Fibroblast of skin of scalp (primary cell): ENCODE results near the gene SLC35G4.
"Not testable (repeated sequence)": the region's sequence is repeated elsewhere in the genome, so short reads cannot be mapped to it uniquely, and the experiment has no call there.

ENCODE experiments used
- DNase-seq: peaks from one replicate; pipeline ENCODE4 v3.0.0-alpha.2; 2013

The SLC35G4 gene

GRCh38 chr18:11614042-11614441 is 4.6 kb downstream of the SLC35G4 start:
- not testable (repeated sequence) for DNase-seq

- DNase-seq: not testable (repeated sequence)
These were observed 5.6 kb downstream of the SLC35G4 start for GRCh38 chr18:11614981-11615380.

GRCh38 chr18:11647310-11647709 is 37.9 kb downstream of the SLC35G4 start:
- DNase-seq: not testable (repeated sequence)

- not testable (repeated sequence) for DNase-seq
These were observed 38.4 kb downstream of the SLC35G4 start for GRCh38 chr18:11647804-11648203.

- no peak for DNase-seq
These were observed 40.4 kb downstream of the SLC35G4 start for GRCh38 chr18:11649839-11650238.

GRCh38 chr18:11651899-11652298 is 42.5 kb downstream of the SLC35G4 start:
- DNase-seq: no peak

GRCh38 chr18:11653521-11653920 is 44.1 kb downstream of the SLC35G4 start:
- no peak for DNase-seq

GRCh38 chr18:11654736-11655605 is 45.6 kb downstream of the SLC35G4 start:
- peak; percentile 22 for DNase-seq

GRCh38 chr18:11655606-11655932 is 46.2 kb downstream of the SLC35G4 start:
- DNase-seq: no peak

- no peak for DNase-seq
These were observed 47.8 kb downstream of the SLC35G4 start for GRCh38 chr18:11657152-11657551.

GRCh38 chr18:11657554-11657953 is 48.2 kb downstream of the SLC35G4 start:
- no peak for DNase-seq

- no peak for DNase-seq
These were observed 48.6 kb downstream of the SLC35G4 start for GRCh38 chr18:11658019-11658418.

GRCh38 chr18:11658989-11659388 is 49.6 kb downstream of the SLC35G4 start:
- no peak for DNase-seq
